HCT116 (cell line): ENCODE data around the gene AUTS2. TPM values are rescaled to one million over a fixed set of nuclear protein-coding genes. Genes with fewer than 3 reads are reported as not detected.

Source experiments
- ATAC-seq: fragments of 200-7000 bp; cut with Tn5 transposase; 2 replicates; pipeline ENCODE4 v1.9.1; 2020; ENCODE audit warnings: mild to moderate bottlenecking, moderate library complexity
- BruUV-seq: library from RNA; stranded (reverse); fragments of 400-500 nt; replicated peaks from 2 replicates; lab custom pipeline; 2021; lab: Mats Ljungman, UMichigan
- CTCF ChIA-PET: fragments of 300-600 bp; sonication (Branson Sonifier 250); formaldehyde crosslinking; loops from one replicate; lab custom pipeline; 2021; ENCODE audit warnings: antibody characterized with exemption; lab: Charles Lee
- POLR2A ChIA-PET: fragments of 300-600, 350-600 bp; sonication (Branson Sonifier 250); formaldehyde crosslinking; loops from one replicate; lab custom pipeline; 2021; ENCODE audit warnings: antibody characterized with exemption; lab: Charles Lee
- RAD21 ChIA-PET, 2 experiments: fragments of 300-600 bp; sonication (Branson Sonifier 250); formaldehyde crosslinking; loops; one replicate each; lab custom pipeline; 2023; ENCODE audit warnings: low total read pairs in 2 of 2; ENCODE audit not compliant: uncharacterized antibody in 2 of 2, unreplicated experiment in 2 of 2, low non-redundant PET in 1 of 2; lab: Charles Lee
- DNase-seq: peaks from one replicate; pipeline ENCODE4 v3.0.0-alpha.2; 2010; ENCODE audit warnings: low read depth, low spot score
- H2AFZ ChIP-seq: fragments of 200-600 bp; shearing (Covaris generic), sonication (generic); 2 replicates; pipeline ENCODE4 v1.6.1; 2017; ENCODE audit warnings: low read depth, mixed run types, mixed read lengths, antibody characterized with exemption, low read length; ENCODE audit not compliant: poor library complexity, severe bottlenecking
- H3K27ac ChIP-seq: 2 replicates; pipeline ENCODE4 v1.5.1; 2012; ENCODE audit warnings: low read depth, low read length
- H3K27me3 ChIP-seq: fragments of 200-600 bp; sonication (generic); 2 replicates; pipeline ENCODE4 v1.6.1; 2016; ENCODE audit warnings: mixed run types, low read length, mixed read lengths; ENCODE audit not compliant: insufficient read depth
- H3K36me3 ChIP-seq, 2 experiments: fragments of 200-500 bp in 1 of 2; fragments of 200-600 bp in 1 of 2; sonication (Bioruptor generic) in 1 of 2; sonication (generic) in 1 of 2; 2 replicates each; pipeline versions ENCODE4 v1.5.1 to v1.6.1; 2014 to 2016; ENCODE audit warnings: low read length in 2 of 2, inconsistent platforms in 1 of 2, mixed read lengths in 1 of 2, mixed run types in 1 of 2; ENCODE audit not compliant: insufficient read depth in 2 of 2, control insufficient read depth in 1 of 2
- H3K4me1 ChIP-seq, 2 experiments: fragments of 200-600 bp in 1 of 2; sonication (generic) in 1 of 2; 2 replicates each; pipeline versions ENCODE4 v1.5.1 to v1.6.1; 2012 to 2017; ENCODE audit warnings: low read length in 2 of 2, inconsistent platforms in 1 of 2, mild to moderate bottlenecking in 1 of 2, mixed read lengths in 1 of 2, mixed run types in 1 of 2, moderate library complexity in 1 of 2; ENCODE audit not compliant: insufficient read depth in 2 of 2, control insufficient read depth in 1 of 2
- H3K4me2 ChIP-seq: fragments of 200-600 bp; sonication (generic); 2 replicates; pipeline ENCODE4 v1.6.1; 2017; ENCODE audit warnings: mixed run types, low read length, mixed read lengths
- H3K4me3 ChIP-seq, 2 experiments: fragments of 200-600 bp in 1 of 2; sonication (generic) in 1 of 2; replicated peaks in 1 of 2; 2 replicates each; pipeline ENCODE4 v1.5.1; 2011 to 2016; ENCODE audit warnings: low read length in 2 of 2, control low read depth in 1 of 2, low read depth in 1 of 2, mild to moderate bottlenecking in 1 of 2, mixed read lengths in 1 of 2, mixed run types in 1 of 2
- H3K79me2 ChIP-seq: fragments of 200-600 bp; sonication (generic); 2 replicates; pipeline ENCODE4 v1.6.1; 2017; ENCODE audit warnings: mild to moderate bottlenecking, mixed run types, low read length, moderate library complexity, mixed read lengths; ENCODE audit not compliant: insufficient read depth
- H3K9ac ChIP-seq: fragments of 200-600 bp; sonication (generic); 2 replicates; pipeline ENCODE4 v1.6.1; 2016; ENCODE audit warnings: low read length, mixed read lengths
- H3K9me2 ChIP-seq: fragments of 200-600 bp; sonication (generic), shearing (Covaris generic); 2 replicates; pipeline ENCODE4 v1.6.1; 2017; ENCODE audit warnings: mixed run types, mild to moderate bottlenecking, moderate library complexity; ENCODE audit not compliant: insufficient read depth
- H3K9me3 ChIP-seq, 2 experiments: fragments of 200-500 bp in 1 of 2; fragments of 200-600 bp in 1 of 2; sonication (Bioruptor generic) in 1 of 2; sonication (generic) in 1 of 2; 2 replicates each; pipeline ENCODE4 v1.6.1; 2014 to 2017; ENCODE audit warnings: low read length in 2 of 2, mixed read lengths in 2 of 2, inconsistent platforms in 1 of 2, low read depth in 1 of 2, mild to moderate bottlenecking in 1 of 2, mixed run types in 1 of 2, moderate library complexity in 1 of 2; ENCODE audit not compliant: control insufficient read depth in 1 of 2, insufficient read depth in 1 of 2
- H4K20me1 ChIP-seq: fragments of 200-600 bp; sonication (generic), shearing (Covaris generic); 2 replicates; pipeline ENCODE4 v1.6.1; 2017; ENCODE audit warnings: mixed run types, mild to moderate bottlenecking, moderate library complexity; ENCODE audit not compliant: insufficient read depth
- CBX3 ChIP-seq: IDR thresholded peaks from 2 replicates; pipeline ENCODE4 v1.6.1; 2012; ENCODE audit warnings: low read depth
- ELF1 ChIP-seq: IDR thresholded peaks from 2 replicates; pipeline ENCODE4 v1.6.1; 2012; ENCODE audit warnings: low read depth, borderline replicate concordance
- EZH2phosphoT487 ChIP-seq: fragments of 200-600 bp; IDR thresholded peaks from 2 replicates; pipeline ENCODE4 v1.6.1; 2018; ENCODE audit warnings: antibody characterized with exemption, borderline replicate concordance
- FOSL1 ChIP-seq: IDR thresholded peaks from 2 replicates; pipeline ENCODE4 v1.6.1; 2012; ENCODE audit warnings: low read depth
- JUND ChIP-seq: IDR thresholded peaks from 2 replicates; pipeline ENCODE4 v1.6.1; 2012
- POLR2A ChIP-seq: IDR thresholded peaks from 2 replicates; pipeline ENCODE4 v1.7.0; 2011; ENCODE audit warnings: borderline replicate concordance; ENCODE audit not compliant: insufficient read depth, insufficient read length; ENCODE audit errors: extremely low read depth
- POLR2AphosphoS5 ChIP-seq: IDR thresholded peaks from 2 replicates; pipeline ENCODE4 v1.6.1; 2011; ENCODE audit warnings: mild to moderate bottlenecking, low read depth, low read length, moderate library complexity
- SIN3A ChIP-seq: IDR thresholded peaks from 2 replicates; pipeline ENCODE4 v1.6.1; 2012; ENCODE audit warnings: low read depth
- SP1 ChIP-seq: IDR thresholded peaks from 2 replicates; pipeline ENCODE4 v1.6.1; 2012; ENCODE audit warnings: low read depth
- SRF ChIP-seq: IDR thresholded peaks from 2 replicates; pipeline ENCODE4 v1.6.1; 2012; ENCODE audit warnings: low read depth
- TCF7L2 ChIP-seq: IDR thresholded peaks from 2 replicates; pipeline ENCODE4 v1.7.0; 2011; ENCODE audit warnings: borderline replicate concordance, inconsistent platforms; ENCODE audit not compliant: insufficient read depth, insufficient read length; ENCODE audit errors: extremely low read depth
- YY1 ChIP-seq: IDR thresholded peaks from 2 replicates; pipeline ENCODE4 v1.6.1; 2011; ENCODE audit warnings: low read length, low read depth, moderate library complexity, mild to moderate bottlenecking; ENCODE audit not compliant: insufficient replicate concordance; ENCODE audit errors: extremely low read depth
- ZFX ChIP-seq: fragments of 450-650 bp; IDR thresholded peaks from 2 replicates; pipeline ENCODE4 v1.6.1; 2017
- ZNF274 ChIP-seq: fragments of 200-500 bp; sonication (Bioruptor generic); IDR thresholded peaks from 2 replicates; pipeline ENCODE4 v1.6.1; 2014; ENCODE audit warnings: mild to moderate bottlenecking, low read depth, low read length, inconsistent platforms
- intact Hi-C: fragments of 100-400 bp; cut with micrococcal nuclease; formaldehyde crosslinking; loops from 2 replicates; pipeline ENCODE4 v1.10.0; 2022
- total RNA-seq: library from RNA; stranded (reverse); gene quantifications from one replicate; pipeline ENCODE4 v1.2.1, GENCODE V29; 2021; ENCODE audit not compliant: unreplicated experiment
- TF ChIP-seq, protein P1 (sequence below): IDR thresholded peaks from 2 replicates; pipeline ENCODE4 v1.6.1; 2012
- TF ChIP-seq, protein P2 (sequence below), 3 experiments: fragments of 200-600 bp in 1 of 3; sonication (generic) in 1 of 3; IDR thresholded peaks in 2 of 3; conservative IDR thresholded peaks in 1 of 3; 2 replicates each; pipeline ENCODE4 v1.5.1; 2012 to 2017; ENCODE audit warnings: low read depth in 2 of 3, low read length in 2 of 3, antibody characterized with exemption in 1 of 3, borderline replicate concordance in 1 of 3, control low read depth in 1 of 3, mild to moderate bottlenecking in 1 of 3, mixed read lengths in 1 of 3, mixed run types in 1 of 3, moderate library complexity in 1 of 3; ENCODE audit not compliant: insufficient read depth in 1 of 3
- TF ChIP-seq, protein P3 (sequence below): IDR thresholded peaks from 2 replicates; pipeline ENCODE4 v1.6.1; 2011; ENCODE audit warnings: mild to moderate bottlenecking, low read length, moderate library complexity; ENCODE audit not compliant: insufficient replicate concordance; ENCODE audit errors: extremely low read depth

AUTS2 gene
- total RNA-seq, 1 experiment from 2014 or later: 0.93 TPM

DNA sequence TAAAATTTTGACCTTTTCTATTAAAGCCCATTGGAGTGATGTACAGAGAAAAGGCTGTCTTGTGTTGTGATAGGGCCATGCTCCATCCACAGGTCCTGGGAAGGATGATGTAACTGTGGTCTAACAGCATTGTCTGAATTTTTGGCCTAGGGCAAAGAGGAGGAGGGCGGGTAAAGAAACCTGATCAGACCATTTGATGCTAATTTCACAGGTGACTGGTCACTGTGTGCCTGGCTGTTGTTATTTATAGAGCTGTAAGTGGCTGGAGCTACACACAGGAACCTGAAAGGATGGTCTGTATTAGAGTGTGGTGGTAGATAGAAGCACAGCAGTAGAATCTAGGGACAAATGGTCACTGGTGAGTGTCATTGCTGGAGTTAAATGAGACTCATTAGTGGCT, 182.1 kb downstream of the AUTS2 start:
- Histone ChIP-seq H3K79me2 (no peaks in the 10 kb centered on the region), H4K20me1 (no peaks in the 10 kb centered on the region), H3K9me3 (peaks cover 0 to 26% of the 10 kb centered on the region in 2 experiments; a peak in 2 of 4 replicates), H3K9ac (no peak overlapping the region), H2AFZ (no peak overlapping the region), H3K4me3 (no peak overlapping the region), H3K36me3 (no peaks in the 10 kb centered on the region), H3K27ac (no peak overlapping the region), H3K4me1 (no peaks in the 10 kb centered on the region), H3K4me2 (no peak overlapping the region), H3K9me2 (no peaks in the 10 kb centered on the region), H3K27me3 (no peaks in the 10 kb centered on the region)
- no peak for TF ChIP-seq EZH2phosphoT487
- no peak for TF ChIP-seq TCF7L2
- no peak for ATAC-seq
- ChIA-PET POLR2A (no interaction called here), CTCF (no interaction called here), RAD21 (no interaction called here)
- no TSS peak for BruUV-seq
- no peak for DNase-seq
- intact Hi-C loops: no loop called here

DNA sequence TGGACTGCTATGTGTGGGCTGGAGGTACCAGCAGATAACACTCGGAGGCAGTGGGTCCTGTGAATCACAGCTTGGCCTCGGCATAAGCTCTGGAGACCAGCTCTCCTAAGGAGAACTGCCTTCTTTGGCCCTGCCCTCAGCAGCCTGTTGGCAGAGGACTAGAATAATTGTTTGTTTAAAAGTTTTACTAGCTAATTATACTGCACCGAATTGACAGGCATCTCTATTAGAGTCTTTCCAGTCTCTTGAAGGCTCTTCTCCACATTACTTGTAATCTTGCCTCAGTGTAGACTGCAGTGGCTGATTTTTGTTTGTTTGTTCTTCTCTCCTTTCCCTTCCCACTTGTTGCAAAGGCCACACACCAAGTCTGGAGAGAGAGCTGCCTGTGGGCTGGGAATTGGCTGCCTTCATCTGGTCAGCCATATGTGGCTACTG, 183.2 kb downstream of the AUTS2 start:
- Histone ChIP-seq H3K79me2 (no peaks in the 10 kb centered on the region), H3K4me2 (no peak overlapping the region), H3K27me3 (no peaks in the 10 kb centered on the region), H3K4me1 (no peaks in the 10 kb centered on the region), H3K9me3 (peaks cover 0 to 18% of the 10 kb centered on the region in 2 experiments; a peak in 2 of 4 replicates), H2AFZ (no peak overlapping the region), H3K4me3 (no peak overlapping the region), H3K9ac (no peak overlapping the region), H3K36me3 (no peaks in the 10 kb centered on the region), H3K9me2 (no peaks in the 10 kb centered on the region), H3K27ac (no peak overlapping the region), H4K20me1 (no peaks in the 10 kb centered on the region)
- ChIA-PET RAD21 (no interaction called here), CTCF (no interaction called here), POLR2A (no interaction called here)
- ATAC-seq (no peak), DNase-seq (no peak)
- intact Hi-C loops: no loop called here
- no TSS peak for BruUV-seq
- no peak for TF ChIP-seq SP1
- TF ChIP-seq POLR2A: no peak
- TF ChIP-seq EZH2phosphoT487: no peak
- no peak for TF ChIP-seq ZFX
- TF ChIP-seq, protein P1, sequence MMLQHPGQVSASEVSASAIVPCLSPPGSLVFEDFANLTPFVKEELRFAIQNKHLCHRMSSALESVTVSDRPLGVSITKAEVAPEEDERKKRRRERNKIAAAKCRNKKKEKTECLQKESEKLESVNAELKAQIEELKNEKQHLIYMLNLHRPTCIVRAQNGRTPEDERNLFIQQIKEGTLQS: no peak
- TF ChIP-seq, protein P2, sequence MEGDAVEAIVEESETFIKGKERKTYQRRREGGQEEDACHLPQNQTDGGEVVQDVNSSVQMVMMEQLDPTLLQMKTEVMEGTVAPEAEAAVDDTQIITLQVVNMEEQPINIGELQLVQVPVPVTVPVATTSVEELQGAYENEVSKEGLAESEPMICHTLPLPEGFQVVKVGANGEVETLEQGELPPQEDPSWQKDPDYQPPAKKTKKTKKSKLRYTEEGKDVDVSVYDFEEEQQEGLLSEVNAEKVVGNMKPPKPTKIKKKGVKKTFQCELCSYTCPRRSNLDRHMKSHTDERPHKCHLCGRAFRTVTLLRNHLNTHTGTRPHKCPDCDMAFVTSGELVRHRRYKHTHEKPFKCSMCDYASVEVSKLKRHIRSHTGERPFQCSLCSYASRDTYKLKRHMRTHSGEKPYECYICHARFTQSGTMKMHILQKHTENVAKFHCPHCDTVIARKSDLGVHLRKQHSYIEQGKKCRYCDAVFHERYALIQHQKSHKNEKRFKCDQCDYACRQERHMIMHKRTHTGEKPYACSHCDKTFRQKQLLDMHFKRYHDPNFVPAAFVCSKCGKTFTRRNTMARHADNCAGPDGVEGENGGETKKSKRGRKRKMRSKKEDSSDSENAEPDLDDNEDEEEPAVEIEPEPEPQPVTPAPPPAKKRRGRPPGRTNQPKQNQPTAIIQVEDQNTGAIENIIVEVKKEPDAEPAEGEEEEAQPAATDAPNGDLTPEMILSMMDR (IDR thresholded peaks at IDR 0.05 in 2 of 3, conservative IDR thresholded peaks at IDR 0.05 in 1 of 3; ENCODE audit: borderline replicate concordance in 1 of 3, insufficient read depth in 1 of 3, low read depth in 2 of 3, low read length in 2 of 3): no peak
- TF ChIP-seq TCF7L2: no peak
- TF ChIP-seq, protein P3, sequence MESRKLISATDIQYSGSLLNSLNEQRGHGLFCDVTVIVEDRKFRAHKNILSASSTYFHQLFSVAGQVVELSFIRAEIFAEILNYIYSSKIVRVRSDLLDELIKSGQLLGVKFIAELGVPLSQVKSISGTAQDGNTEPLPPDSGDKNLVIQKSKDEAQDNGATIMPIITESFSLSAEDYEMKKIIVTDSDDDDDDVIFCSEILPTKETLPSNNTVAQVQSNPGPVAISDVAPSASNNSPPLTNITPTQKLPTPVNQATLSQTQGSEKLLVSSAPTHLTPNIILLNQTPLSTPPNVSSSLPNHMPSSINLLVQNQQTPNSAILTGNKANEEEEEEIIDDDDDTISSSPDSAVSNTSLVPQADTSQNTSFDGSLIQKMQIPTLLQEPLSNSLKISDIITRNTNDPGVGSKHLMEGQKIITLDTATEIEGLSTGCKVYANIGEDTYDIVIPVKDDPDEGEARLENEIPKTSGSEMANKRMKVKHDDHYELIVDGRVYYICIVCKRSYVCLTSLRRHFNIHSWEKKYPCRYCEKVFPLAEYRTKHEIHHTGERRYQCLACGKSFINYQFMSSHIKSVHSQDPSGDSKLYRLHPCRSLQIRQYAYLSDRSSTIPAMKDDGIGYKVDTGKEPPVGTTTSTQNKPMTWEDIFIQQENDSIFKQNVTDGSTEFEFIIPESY: no peak
- no peak for TF ChIP-seq JUND
- no peak for TF ChIP-seq ZNF274
- TF ChIP-seq POLR2AphosphoS5: no peak
- no peak for TF ChIP-seq FOSL1
- TF ChIP-seq SIN3A: no peak
- TF ChIP-seq SRF: no peak
- TF ChIP-seq YY1: no peak
- TF ChIP-seq ELF1: no peak
- no peak for TF ChIP-seq CBX3
